HepG2 (cell line): Measurements from ENCODE around the gene RIMOC1.

Experiments used
- ADNP ChIP-seq: sonication (generic); formaldehyde crosslinking; IDR thresholded peaks from 2 replicates; pipeline ENCODE4 v1.4.0; 2020; ENCODE audit warnings: missing genetic modification reagents
- AGO2 ChIP-seq: fragments of 200-400 bp; formaldehyde crosslinking; optimal IDR thresholded peaks from 2 replicates; pipeline ENCODE3; 2017; ENCODE audit warnings: mild to moderate bottlenecking, low read depth, low read length, moderate library complexity
- ASH2L ChIP-seq: fragments of 300-600, 200-600 bp; sonication (generic); IDR thresholded peaks from 2 replicates; pipeline ENCODE4 v1.7.0; 2017; ENCODE audit warnings: low read depth, mild to moderate bottlenecking, moderate library complexity, mixed read lengths, low read length; ENCODE audit not compliant: insufficient read length
- CTCF ChIP-seq: sonication (generic); formaldehyde crosslinking; IDR thresholded peaks from 2 replicates; pipeline ENCODE4 v1.5.0; 2020; ENCODE audit warnings: mild to moderate bottlenecking, missing genetic modification reagents, moderate library complexity
- GATAD2A ChIP-seq: IDR thresholded peaks from 2 replicates; pipeline ENCODE4 v1.6.1; 2016
- HNRNPL ChIP-seq: fragments of 200-400 bp; formaldehyde crosslinking; IDR thresholded peaks from 2 replicates; pipeline ENCODE4 v1.6.1; 2017; ENCODE audit warnings: mild to moderate bottlenecking, low read depth, low read length
- IKZF4 ChIP-seq: sonication (generic); formaldehyde crosslinking; IDR thresholded peaks from 2 replicates; pipeline ENCODE4 v1.5.1; 2020; ENCODE audit warnings: borderline replicate concordance, mild to moderate bottlenecking, low read depth, missing genetic modification reagents; ENCODE audit errors: not compliant biosample characterization
- NFIC ChIP-seq: IDR thresholded peaks from 2 replicates; pipeline ENCODE4 v1.6.1; 2012; ENCODE audit warnings: mild to moderate bottlenecking, low read length, inconsistent platforms
- PHB2 ChIP-seq: fragments of 450-650 bp; IDR thresholded peaks from 2 replicates; pipeline ENCODE4 v1.6.1; 2018; ENCODE audit not compliant: partially characterized antibody
- RNF2 ChIP-seq: fragments of 450-650 bp; conservative IDR thresholded peaks from 2 replicates; pipeline ENCODE4 v1.6.1; 2016; ENCODE audit warnings: low read depth
- ZFYVE20 ChIP-seq: sonication (generic); formaldehyde crosslinking; IDR thresholded peaks from 2 replicates; pipeline ENCODE4 v1.8.0; 2023; ENCODE audit warnings: low read depth, mild to moderate bottlenecking, moderate library complexity, missing genetic modification reagents, borderline replicate concordance
- TF ChIP-seq, protein P1 (sequence below): sonication (generic); formaldehyde crosslinking; IDR thresholded peaks from 2 replicates; pipeline ENCODE4 v1.4.0; 2020; ENCODE audit warnings: mild to moderate bottlenecking, missing genetic modification reagents, borderline replicate concordance
- TF ChIP-seq, protein P2 (sequence below): sonication (generic); formaldehyde crosslinking; IDR thresholded peaks from 2 replicates; pipeline ENCODE4 v1.4.0; 2020; ENCODE audit warnings: missing genetic modification reagents

DNA sequence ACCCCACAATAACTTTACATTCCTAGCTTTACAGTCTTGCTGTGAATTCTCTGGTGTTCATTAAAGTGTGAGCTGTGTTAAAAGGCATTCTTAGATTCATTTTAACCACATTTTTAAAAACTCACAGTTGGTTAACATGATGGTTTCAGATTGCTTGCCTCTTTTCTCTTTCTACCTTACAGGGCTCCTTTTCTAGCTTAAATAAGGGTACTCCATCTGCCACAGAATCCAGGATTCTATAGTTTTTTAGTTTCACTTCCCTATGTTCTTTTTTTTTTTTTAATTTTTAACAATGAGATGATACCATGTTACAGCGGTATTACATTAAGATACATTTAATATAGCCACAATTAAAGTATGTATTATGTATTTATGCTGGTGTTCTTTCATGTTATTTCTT, 17.0 kb downstream of the RIMOC1 start:
- TF ChIP-seq, protein P1, sequence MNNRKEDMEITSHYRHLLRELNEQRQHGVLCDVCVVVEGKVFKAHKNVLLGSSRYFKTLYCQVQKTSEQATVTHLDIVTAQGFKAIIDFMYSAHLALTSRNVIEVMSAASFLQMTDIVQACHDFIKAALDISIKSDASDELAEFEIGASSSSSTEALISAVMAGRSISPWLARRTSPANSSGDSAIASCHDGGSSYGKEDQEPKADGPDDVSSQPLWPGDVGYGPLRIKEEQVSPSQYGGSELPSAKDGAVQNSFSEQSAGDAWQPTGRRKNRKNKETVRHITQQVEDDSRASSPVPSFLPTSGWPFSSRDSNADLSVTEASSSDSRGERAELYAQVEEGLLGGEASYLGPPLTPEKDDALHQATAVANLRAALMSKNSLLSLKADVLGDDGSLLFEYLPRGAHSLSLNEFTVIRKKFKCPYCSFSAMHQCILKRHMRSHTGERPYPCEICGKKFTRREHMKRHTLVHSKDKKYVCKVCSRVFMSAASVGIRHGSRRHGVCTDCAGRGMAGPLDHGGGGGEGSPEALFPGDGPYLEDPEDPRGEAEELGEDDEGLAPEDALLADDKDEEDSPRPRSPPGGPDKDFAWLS (CRISPR knock-in tag) = no peak
- TF ChIP-seq ASH2L (no peak), CTCF (CRISPR knock-in tag) (no peak), RNF2 (no peak), IKZF4 (CRISPR knock-in tag) (no peak), NFIC (no peak), ADNP (CRISPR knock-in tag) (no peak), GATAD2A (CRISPR knock-in tag) (no peak), ZFYVE20 (CRISPR knock-in tag) (no peak), PHB2 (no peak), AGO2 (no peak), HNRNPL (no peak)
- TF ChIP-seq, protein P2, sequence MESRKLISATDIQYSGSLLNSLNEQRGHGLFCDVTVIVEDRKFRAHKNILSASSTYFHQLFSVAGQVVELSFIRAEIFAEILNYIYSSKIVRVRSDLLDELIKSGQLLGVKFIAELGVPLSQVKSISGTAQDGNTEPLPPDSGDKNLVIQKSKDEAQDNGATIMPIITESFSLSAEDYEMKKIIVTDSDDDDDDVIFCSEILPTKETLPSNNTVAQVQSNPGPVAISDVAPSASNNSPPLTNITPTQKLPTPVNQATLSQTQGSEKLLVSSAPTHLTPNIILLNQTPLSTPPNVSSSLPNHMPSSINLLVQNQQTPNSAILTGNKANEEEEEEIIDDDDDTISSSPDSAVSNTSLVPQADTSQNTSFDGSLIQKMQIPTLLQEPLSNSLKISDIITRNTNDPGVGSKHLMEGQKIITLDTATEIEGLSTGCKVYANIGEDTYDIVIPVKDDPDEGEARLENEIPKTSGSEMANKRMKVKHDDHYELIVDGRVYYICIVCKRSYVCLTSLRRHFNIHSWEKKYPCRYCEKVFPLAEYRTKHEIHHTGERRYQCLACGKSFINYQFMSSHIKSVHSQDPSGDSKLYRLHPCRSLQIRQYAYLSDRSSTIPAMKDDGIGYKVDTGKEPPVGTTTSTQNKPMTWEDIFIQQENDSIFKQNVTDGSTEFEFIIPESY (CRISPR knock-in tag) = no peak
